RWPE2 (cell line): ENCODE measurements around the gene CDC7.
A peak's percentile ranks its signal among the peaks of the same experiment; 100 is the strongest.

Experiments
- ATAC-seq: fragments of 200-7000 bp; cut with Tn5 transposase; 3 replicates; pipeline ENCODE4 v1.9.1; 2021; ENCODE audit warnings: low read depth
- DNase-seq: peaks from one replicate; pipeline ENCODE4 v3.0.0-alpha.2; 2020; ENCODE audit warnings: low spot score
- H3K27ac ChIP-seq: fragments of 450-650 bp; 2 replicates; pipeline ENCODE4 v1.5.1; 2017; ENCODE audit warnings: mild to moderate bottlenecking; ENCODE audit not compliant: poor library complexity, severe bottlenecking
- H3K27me3 ChIP-seq: fragments of 250-450 bp; sonication (Bioruptor Pico); 2 replicates; pipeline ENCODE4 v1.5.1; 2021; ENCODE audit warnings: mild to moderate bottlenecking, moderate library complexity; ENCODE audit not compliant: insufficient read depth, poor library complexity, severe bottlenecking
- H3K36me3 ChIP-seq: fragments of 250-450 bp; sonication (Bioruptor Pico); 2 replicates; pipeline ENCODE4 v1.5.1; 2020; ENCODE audit warnings: low read depth, mild to moderate bottlenecking, moderate library complexity
- H3K4me1 ChIP-seq: fragments of 250-450 bp; sonication (Bioruptor Pico); 2 replicates; pipeline ENCODE4 v1.5.1; 2021; ENCODE audit warnings: mild to moderate bottlenecking, moderate library complexity; ENCODE audit not compliant: insufficient read depth, poor library complexity, severe bottlenecking
- H3K4me3 ChIP-seq: fragments of 250-450 bp; sonication (Bioruptor Pico); 2 replicates; pipeline ENCODE4 v1.5.1; 2021; ENCODE audit warnings: mild to moderate bottlenecking, moderate library complexity; ENCODE audit not compliant: severe bottlenecking
- H3K9me3 ChIP-seq: fragments of 250-450 bp; sonication (Bioruptor Pico); 2 replicates; pipeline ENCODE4 v1.5.1; 2021; ENCODE audit warnings: mild to moderate bottlenecking, moderate library complexity; ENCODE audit not compliant: severe bottlenecking
- TF ChIP-seq, protein P1 (sequence below): fragments of 450-650 bp; IDR thresholded peaks from one replicate; pipeline ENCODE4 v1.5.1; 2017; ENCODE audit warnings: mild to moderate bottlenecking, moderate library complexity; ENCODE audit not compliant: poor library complexity, severe bottlenecking

The CDC7 gene

GRCh38 chr1:91527266-91527765, 26.7 kb downstream of the CDC7 start:
- H3K27ac ChIP-seq = no peak overlapping the region
- H3K36me3 ChIP-seq = peaks cover 21% of the 10 kb centered on the region; the same call in 1 of the 2 replicates
- no peak for ATAC-seq
- H3K27me3 ChIP-seq = no peaks in the 10 kb centered on the region
- H3K9me3 ChIP-seq = no peaks in the 10 kb centered on the region
- no peaks in the 10 kb centered on the region for H3K4me1 ChIP-seq
- H3K4me3 ChIP-seq = no peak overlapping the region
- TF ChIP-seq, protein P1, sequence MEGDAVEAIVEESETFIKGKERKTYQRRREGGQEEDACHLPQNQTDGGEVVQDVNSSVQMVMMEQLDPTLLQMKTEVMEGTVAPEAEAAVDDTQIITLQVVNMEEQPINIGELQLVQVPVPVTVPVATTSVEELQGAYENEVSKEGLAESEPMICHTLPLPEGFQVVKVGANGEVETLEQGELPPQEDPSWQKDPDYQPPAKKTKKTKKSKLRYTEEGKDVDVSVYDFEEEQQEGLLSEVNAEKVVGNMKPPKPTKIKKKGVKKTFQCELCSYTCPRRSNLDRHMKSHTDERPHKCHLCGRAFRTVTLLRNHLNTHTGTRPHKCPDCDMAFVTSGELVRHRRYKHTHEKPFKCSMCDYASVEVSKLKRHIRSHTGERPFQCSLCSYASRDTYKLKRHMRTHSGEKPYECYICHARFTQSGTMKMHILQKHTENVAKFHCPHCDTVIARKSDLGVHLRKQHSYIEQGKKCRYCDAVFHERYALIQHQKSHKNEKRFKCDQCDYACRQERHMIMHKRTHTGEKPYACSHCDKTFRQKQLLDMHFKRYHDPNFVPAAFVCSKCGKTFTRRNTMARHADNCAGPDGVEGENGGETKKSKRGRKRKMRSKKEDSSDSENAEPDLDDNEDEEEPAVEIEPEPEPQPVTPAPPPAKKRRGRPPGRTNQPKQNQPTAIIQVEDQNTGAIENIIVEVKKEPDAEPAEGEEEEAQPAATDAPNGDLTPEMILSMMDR = no peak
- no peak for DNase-seq

DNA sequence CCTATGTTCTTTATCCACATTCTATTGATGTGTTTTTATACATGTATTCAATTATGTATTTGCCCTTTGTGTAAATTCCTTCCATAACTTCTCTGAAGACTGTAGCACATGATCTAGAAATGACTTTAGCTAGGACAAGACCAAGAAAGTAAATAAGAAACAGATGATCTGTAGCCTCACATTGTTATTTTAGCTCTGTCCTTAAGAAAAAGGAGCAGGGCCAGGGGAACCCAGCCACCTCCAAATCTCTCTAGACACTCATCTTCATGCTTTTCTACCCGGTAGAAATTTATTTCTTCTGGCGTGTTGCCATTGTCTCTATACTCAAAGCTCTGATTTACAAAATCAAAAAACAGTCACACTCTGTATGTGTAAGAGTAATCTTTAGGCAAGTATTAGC, 27.1 kb downstream of the CDC7 start:
- ATAC-seq (no peak), DNase-seq (no peak)
- no peak overlapping the region for H3K4me3 ChIP-seq
- no peaks in the 10 kb centered on the region for H3K27me3 ChIP-seq
- no peaks in the 10 kb centered on the region for H3K9me3 ChIP-seq
- H3K36me3 ChIP-seq = peaks cover 17% of the 10 kb centered on the region; the same call in 1 of the 2 replicates
- no peak overlapping the region for H3K27ac ChIP-seq
- TF ChIP-seq, protein P1 = no peak
- H3K4me1 ChIP-seq = no peaks in the 10 kb centered on the region

DNA sequence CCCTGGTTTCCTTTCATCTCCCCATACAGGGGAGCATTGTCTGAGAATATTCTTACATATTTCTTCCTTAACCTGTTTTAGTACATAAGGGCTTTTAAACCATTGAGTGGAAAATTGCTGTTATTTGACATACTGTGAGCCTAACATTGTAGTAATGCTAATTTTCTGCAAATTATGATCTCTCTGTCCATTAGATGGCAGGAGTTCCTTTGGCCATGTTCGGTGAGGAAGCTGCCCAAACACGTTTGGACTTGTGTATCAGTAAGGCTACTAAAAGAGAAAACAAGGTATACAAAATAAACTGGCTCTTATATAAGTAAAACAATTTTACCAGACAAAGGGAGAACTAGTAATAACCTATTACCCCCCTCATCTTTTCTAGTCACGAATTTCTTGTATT, 29.2 kb downstream of the CDC7 start:
- H3K9me3 ChIP-seq = no peaks in the 10 kb centered on the region
- no peaks in the 10 kb centered on the region for H3K4me1 ChIP-seq
- DNase-seq (no peak), ATAC-seq (peak; percentile 86)
- peaks cover 2% of the 10 kb centered on the region; the same call in 1 of the 2 replicates for H3K36me3 ChIP-seq
- no peak overlapping the region for H3K27ac ChIP-seq
- H3K4me3 ChIP-seq = no peak overlapping the region
- no peaks in the 10 kb centered on the region for H3K27me3 ChIP-seq
- TF ChIP-seq, protein P1 = peak; percentile 80

- Histone ChIP-seq H3K4me3 (no peak overlapping the region), H3K36me3 (no peaks in the 10 kb centered on the region), H3K4me1 (no peaks in the 10 kb centered on the region), H3K27me3 (no peaks in the 10 kb centered on the region), H3K27ac (no peak overlapping the region), H3K9me3 (no peaks in the 10 kb centered on the region)
- TF ChIP-seq, protein P1 = no peak
- DNase-seq = no peak
- no peak for ATAC-seq
Measured at GRCh38 chr1:91533361-91534024, 32.8 kb downstream of the CDC7 start.

- H3K27me3 ChIP-seq = no peaks in the 10 kb centered on the region
- no peaks in the 10 kb centered on the region for H3K36me3 ChIP-seq
- no peaks in the 10 kb centered on the region for H3K9me3 ChIP-seq
- TF ChIP-seq, protein P1 = no peak
- no peaks in the 10 kb centered on the region for H3K4me1 ChIP-seq
- no peak for DNase-seq
- no peak overlapping the region for H3K27ac ChIP-seq
- ATAC-seq = no peak
- H3K4me3 ChIP-seq = no peak overlapping the region
Measured at GRCh38 chr1:91535441-91535840, 34.8 kb downstream of the CDC7 start.
